Measurements from ENCODE around the gene SCN8A.

SCN8A gene

DNA sequence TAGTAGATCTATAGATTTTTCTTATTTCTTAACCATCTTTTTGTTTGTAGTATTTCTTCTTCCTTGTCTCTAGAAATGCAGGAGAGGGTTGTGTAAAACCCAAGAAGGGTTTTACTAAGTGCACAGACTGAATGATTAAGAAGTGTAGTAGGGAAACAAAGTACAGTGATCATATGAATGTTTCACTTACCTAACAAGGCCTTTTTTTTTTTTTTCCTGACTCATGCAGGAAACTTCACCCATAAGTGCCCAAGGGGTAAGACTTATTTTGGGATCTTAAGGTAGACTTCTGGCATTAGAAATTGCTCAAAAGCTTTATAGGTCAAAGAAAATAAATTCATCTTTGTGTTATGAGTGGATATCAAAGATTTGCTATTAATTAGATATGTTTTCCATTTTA lies 10.2 kb downstream of the SCN8A start:
- TF ChIP-seq GATA3 (IDR thresholded peaks at IDR 0.05; ENCODE audit: low read depth, low read length), result no peak
- TF ChIP-seq GATA2 (IDR thresholded peaks at IDR 0.05; ENCODE audit: low read depth, low read length), result no peak

DNA sequence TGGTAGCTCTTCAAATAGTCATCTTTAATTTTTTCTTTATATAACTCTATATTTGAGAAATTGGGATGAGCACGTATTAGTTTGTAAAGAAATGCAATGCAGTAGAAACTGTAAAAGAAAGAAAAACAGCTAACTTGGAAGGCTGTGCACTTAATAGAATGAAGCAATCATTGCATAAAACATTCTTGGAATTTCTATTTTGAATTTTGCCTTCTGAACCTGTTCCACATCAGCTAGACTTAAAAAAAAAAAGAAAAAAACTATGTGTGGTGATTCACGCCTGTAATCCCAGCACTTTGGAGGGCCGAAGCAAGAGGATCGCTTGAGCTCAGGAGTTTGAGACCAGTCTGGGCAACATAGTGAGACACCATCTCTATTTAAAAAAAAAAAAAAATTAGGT lies 29.4 kb downstream of the SCN8A start:
- TF ChIP-seq GATA2 (IDR thresholded peaks at IDR 0.05; ENCODE audit: low read depth, low read length) (no peak), GATA3 (IDR thresholded peaks at IDR 0.05; ENCODE audit: low read depth, low read length) (no peak)

DNA sequence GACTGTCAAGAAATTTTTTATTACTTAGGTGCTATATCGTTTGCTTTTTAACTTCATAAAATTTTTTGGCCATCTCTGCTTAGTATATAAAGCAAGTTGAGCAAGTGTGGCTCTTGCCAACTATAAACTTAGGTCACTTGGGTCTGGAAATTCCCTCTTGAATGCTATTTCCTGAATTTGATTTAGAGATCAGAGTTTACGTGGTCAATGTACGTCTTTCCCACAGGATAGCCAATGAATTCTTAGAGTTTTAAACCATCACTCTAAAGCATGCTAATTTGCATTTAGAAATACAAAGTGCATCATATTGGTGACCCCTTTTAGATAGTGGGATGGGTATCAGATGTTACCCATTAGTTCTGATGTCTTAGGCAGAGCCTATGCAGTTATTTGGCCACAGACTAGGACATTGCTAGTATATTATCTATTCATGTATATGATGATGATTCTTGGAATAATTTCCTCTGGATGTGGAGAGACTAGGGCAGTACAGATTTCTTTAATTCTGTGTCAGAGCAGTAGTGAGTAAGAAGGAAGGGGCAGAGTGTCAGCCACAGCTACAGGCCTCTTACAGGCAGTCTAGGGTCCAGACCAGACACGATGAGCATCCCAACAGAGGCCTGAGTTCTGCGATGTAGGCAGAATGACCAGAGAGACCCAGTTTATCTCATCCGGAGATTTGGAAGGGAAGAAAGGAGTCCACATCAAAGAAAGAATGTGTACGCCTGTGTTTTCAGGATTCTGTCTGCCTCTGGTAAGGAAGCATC lies 30.3 kb downstream of the SCN8A start:
- no peak for TF ChIP-seq GATA2 (IDR thresholded peaks at IDR 0.05; ENCODE audit: low read depth, low read length)
- TF ChIP-seq GATA3 (IDR thresholded peaks at IDR 0.05; ENCODE audit: low read depth, low read length), result no peak

DNA sequence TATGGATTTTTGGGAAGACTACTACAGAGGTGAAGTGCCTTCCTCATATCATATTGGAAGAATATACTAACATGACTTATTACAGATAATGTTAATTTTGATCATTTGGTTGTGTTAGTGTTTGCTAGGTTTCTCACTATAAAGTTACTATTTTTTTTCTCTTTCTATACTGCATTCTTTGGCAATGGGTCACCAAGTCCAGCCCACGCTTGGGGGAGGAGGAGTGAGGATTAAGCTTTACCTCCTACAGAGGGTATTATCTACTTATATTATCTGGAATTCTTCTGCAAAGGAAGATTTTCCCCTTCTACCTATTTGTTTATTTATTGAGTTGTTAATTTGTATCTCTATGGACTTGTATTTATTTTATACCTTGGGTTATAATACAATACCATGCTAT lies 31.5 kb downstream of the SCN8A start:
- TF ChIP-seq GATA3 (IDR thresholded peaks at IDR 0.05; ENCODE audit: low read depth, low read length) (no peak), GATA2 (IDR thresholded peaks at IDR 0.05; ENCODE audit: low read depth, low read length) (no peak)

DNA sequence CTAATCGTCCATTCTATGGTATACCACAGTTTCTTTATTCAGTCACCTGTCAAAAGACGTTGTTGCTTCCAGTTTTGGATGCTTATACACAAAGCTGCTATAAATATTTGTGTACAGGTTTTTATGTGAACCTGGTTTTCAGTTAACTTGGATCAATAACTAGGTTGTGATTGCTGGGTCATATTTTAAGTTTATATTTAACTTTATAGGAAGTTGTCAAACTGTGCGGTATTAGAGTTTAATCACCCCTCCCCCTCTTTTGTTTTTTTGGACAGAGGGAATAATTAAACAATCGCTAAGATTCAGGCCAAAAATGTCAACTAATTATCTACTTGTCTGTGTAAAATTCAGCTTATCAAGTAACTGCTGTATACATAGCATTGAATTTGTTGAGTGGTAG lies 34.3 kb downstream of the SCN8A start:
- no peak for TF ChIP-seq GATA3 (IDR thresholded peaks at IDR 0.05; ENCODE audit: low read depth, low read length)
- TF ChIP-seq GATA2 (IDR thresholded peaks at IDR 0.05; ENCODE audit: low read depth, low read length), result no peak

DNA sequence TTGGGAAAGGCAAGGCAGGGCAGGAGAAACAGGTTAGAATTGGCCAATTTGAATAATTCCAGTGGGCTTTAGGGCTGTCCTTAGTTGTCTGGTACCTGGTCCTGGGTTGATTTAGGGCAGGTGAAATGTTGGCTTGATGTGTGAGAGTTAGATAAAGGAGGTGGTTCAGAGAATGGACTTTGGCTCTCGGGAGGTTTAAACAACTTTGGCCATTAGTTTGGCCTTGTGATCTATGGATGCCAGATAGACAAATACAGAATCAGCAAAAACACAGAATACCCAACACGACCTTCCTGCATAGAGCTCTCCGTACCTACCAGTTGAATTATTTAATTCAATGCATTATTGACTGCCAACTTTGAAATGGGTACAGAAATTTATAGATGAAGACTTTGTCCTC lies 35.1 kb downstream of the SCN8A start:
- TF ChIP-seq GATA3 (IDR thresholded peaks at IDR 0.05; ENCODE audit: low read depth, low read length), result no peak
- no peak for TF ChIP-seq GATA2 (IDR thresholded peaks at IDR 0.05; ENCODE audit: low read depth, low read length)

DNA sequence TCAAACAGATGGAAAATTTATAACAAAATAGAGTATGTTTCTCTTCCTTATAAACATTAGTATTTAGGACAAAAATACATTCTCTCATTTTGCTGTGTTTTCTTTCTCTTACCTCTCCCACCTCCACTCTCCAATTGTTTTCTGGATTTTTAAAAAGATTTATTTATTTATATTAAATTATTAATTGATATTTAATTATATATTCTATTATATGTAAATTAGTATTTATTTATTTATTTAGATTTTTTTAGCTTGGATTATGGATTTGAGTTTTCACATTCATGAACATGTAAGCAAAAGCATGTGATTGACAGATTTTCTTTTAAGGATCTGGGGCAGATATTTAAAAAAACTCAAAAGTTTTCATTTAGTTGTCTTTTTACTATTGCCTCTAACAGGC lies 35.6 kb downstream of the SCN8A start:
- TF ChIP-seq GATA3 (IDR thresholded peaks at IDR 0.05; ENCODE audit: low read depth, low read length) (no peak), GATA2 (IDR thresholded peaks at IDR 0.05; ENCODE audit: low read depth, low read length) (no peak)

DNA sequence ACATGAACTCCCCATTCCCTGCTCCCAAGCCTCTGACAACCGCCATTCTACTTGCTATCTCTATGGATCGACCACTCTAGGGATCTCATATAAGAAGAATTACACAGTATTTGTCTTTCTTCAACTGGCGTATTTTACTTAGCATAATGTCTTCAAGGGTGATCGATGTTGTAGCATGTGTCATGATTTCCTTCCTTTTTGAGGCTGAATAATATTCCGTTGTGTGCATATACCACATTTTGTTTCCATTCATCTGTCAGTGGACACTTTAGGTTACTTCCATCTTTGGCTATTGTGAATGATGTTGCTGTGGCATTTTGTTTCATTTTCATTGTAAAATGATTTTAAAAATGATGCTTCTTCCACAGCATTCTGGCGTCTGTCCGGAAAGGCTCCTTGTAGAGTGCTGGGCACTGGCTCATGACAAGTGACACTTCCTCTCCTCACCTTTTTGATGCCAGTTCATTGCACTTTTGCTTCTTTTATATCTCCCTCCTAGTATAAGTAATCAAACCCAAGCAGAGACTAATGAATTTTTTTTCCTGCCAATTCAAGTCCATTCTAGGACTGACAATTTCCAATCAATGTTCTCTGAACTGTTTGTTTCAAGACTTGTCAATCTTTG lies 39.3 kb downstream of the SCN8A start:
- TF ChIP-seq GATA3 (IDR thresholded peaks at IDR 0.05; ENCODE audit: low read depth, low read length), result no peak
- TF ChIP-seq GATA2 (IDR thresholded peaks at IDR 0.05; ENCODE audit: low read depth, low read length), result no peak

DNA sequence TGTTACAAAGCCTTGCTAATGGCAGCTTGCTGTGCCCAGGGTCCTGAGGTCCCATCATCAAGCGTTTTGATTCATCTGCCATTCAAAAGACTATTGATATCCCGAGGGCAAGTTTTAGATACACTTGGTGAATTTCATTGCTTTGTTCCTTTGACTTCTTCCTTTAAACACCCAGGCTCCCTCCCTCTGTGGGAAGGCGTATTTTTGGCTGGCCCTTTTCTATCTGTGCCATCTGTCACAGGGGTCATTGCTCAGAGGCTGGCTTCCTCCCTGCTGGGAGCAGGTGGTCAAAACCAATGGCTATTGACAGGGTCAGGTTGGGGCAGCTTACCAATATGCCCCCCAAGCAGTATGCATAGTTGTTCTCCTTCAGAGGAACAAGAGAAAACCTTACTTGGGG lies 40.0 kb downstream of the SCN8A start:
- TF ChIP-seq GATA2 (IDR thresholded peaks at IDR 0.05; ENCODE audit: low read depth, low read length), result no peak
- TF ChIP-seq GATA3 (IDR thresholded peaks at IDR 0.05; ENCODE audit: low read depth, low read length), result no peak

DNA sequence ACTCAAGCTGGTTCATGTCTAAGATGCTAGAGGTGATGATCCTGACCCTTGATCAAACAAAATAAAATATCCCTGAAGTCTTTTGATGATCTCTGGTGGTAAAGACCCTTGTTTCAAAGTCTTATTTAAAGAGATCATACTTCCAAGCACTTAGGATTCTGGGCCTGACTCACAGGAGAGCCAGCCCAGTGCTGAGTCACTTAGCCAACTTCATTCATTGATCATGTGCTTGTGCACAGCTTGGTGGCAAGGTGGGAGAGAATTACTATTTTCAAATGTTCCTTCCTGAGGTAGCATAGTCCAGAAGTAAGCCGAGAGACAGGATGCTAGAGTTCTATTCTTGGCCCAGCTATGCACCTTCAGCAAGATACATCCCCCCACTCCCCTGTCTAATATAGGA lies 40.6 kb downstream of the SCN8A start:
- TF ChIP-seq GATA3 (IDR thresholded peaks at IDR 0.05; ENCODE audit: low read depth, low read length) (no peak), GATA2 (IDR thresholded peaks at IDR 0.05; ENCODE audit: low read depth, low read length) (no peak)

DNA sequence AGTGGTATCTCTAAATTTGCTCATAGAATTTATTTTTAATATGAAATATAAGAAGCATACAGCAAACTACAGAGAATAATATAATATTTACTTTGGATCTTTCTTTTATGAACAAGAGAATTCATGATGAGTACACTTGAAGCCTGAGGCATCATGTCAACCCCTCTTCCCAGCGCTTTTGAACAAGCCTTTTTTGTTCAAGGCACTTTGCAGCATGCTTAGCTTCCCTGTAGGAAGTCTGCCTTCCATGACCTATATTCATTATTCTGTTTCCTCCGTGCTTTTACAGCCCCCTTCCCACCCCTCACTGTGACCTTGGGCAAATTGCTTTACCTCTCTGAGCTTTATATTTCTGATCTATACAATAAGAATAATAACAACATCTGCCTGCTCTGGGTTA lies 41.6 kb downstream of the SCN8A start:
- TF ChIP-seq GATA3 (IDR thresholded peaks at IDR 0.05; ENCODE audit: low read depth, low read length) (no peak), GATA2 (IDR thresholded peaks at IDR 0.05; ENCODE audit: low read depth, low read length) (no peak)

DNA sequence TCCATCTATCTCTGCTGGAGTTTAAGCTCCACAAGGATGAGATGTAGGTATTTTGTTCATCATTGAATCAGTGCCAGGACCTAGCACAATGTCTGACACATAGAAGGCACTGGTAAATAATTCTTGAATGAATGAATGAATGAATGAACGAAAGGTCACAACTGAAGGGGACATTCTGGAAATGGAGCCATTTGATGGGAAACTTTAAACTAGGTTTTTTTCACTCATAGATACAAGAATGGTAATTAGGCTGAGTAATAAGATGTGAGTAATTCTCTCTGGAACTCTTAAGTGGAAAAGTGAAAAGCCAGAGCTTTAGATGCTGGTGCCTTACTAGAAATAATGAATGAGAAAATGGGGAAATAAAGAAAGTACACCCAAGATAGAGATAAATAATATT lies 44.3 kb downstream of the SCN8A start:
- TF ChIP-seq GATA2 (IDR thresholded peaks at IDR 0.05; ENCODE audit: low read depth, low read length) (no peak), GATA3 (IDR thresholded peaks at IDR 0.05; ENCODE audit: low read depth, low read length) (no peak)

DNA sequence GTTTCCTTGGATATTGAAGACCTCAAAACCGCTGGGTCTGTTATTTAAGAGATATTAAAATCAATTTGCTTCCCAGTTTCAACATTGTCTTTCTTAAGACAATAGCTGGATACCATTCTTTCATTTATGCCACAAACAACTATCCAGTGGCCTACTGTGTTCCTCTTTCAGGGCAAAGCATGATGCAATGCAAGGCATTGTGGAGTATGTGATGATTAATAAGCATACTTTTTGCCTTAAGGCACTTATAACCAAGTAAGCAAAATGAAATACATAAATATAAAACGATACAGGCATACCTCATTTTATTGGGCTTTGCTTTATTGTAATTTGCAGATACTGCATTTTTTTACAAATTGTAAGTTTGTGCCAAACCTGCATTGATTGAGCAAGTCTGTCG lies 45.5 kb downstream of the SCN8A start:
- no peak for TF ChIP-seq GATA3 (IDR thresholded peaks at IDR 0.05; ENCODE audit: low read depth, low read length)
- TF ChIP-seq GATA2 (IDR thresholded peaks at IDR 0.05; ENCODE audit: low read depth, low read length), result no peak

DNA sequence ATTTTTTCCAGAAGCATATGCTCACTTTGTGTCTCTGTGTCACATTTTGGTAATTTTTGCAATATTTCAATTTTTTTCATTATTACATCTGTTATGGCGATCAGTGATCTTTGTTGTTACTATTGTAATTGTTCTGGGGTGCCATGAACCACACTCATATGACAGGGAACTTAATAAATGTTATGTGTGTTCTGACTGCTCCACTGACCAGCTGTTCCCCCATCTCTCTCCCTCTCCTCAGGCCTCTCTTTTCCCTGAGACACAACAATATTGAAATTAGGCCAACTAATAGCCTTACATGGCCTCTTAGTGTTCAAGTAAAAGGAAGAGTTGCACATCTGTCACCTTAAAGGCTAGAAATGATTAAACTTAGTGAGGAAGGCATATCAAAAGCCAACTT lies 46.0 kb downstream of the SCN8A start:
- no peak for TF ChIP-seq GATA2 (IDR thresholded peaks at IDR 0.05; ENCODE audit: low read depth, low read length)
- no peak for TF ChIP-seq GATA3 (IDR thresholded peaks at IDR 0.05; ENCODE audit: low read depth, low read length)

DNA sequence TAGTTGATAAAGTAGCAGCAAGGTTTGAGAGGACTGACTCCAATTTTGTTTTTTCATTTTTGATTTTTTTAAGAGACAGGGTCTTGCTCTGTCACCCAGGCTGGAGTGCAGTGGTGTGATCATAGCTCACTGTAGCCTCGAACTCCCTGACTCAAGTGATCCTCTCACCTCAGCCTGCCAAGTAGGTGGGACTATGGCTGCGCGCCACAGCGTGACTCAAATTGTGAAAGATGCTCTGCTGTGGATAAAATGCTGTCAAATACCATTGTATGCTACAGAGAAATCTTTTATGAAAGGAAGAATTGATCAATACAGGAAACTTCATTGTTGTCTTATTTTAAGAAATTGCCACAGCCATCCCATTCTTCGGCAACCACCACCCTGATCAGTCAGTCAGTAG lies 48.3 kb downstream of the SCN8A start:
- TF ChIP-seq GATA2 (IDR thresholded peaks at IDR 0.05; ENCODE audit: low read depth, low read length) (no peak), GATA3 (IDR thresholded peaks at IDR 0.05; ENCODE audit: low read depth, low read length) (no peak)
